Measurements from ENCODE around the gene MGRN1. TPM values are rescaled to one million over a fixed set of nuclear protein-coding genes. Genes with fewer than 3 reads are reported as not detected.

The MGRN1 gene
- total and polyA plus RNA-seq, 3 experiments from 2014 or later = 6.4 to 69.7 (median 67.3) TPM

DNA sequence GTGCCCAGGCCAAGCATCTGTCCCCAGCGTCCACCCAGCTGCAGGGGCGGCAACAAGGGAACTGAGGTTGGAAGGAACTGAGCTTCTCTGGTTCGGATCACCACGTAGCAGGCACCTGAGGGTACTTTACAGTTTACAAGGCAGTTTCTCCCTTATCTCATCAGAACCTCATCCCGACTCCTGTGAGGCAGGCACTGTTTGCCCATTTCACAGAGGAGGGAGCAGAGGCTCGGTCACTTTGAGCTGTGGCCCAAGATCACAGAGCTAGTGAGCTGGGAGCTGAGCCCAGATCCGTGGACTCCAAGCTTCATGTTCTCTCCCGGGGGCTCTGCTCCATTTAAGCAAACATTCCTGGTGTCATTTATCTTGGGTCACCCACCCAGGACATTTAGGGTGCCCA is 25.1 kb upstream of the MGRN1 start:
- Histone ChIP-seq H3K4me1 (ENCODE audit: insufficient read depth, low read length) (no peaks in the 10 kb centered on the region), H3K36me3 (ENCODE audit: insufficient read depth, low read length) (no peaks in the 10 kb centered on the region), H3K27ac (ENCODE audit: low read depth, low read length) (no peak overlapping the region), H3K4me3 (ENCODE audit: low read length) (no peak overlapping the region), H3K27me3 (ENCODE audit: insufficient read depth, low read length, poor library complexity, severe bottlenecking) (no peaks in the 10 kb centered on the region), H3K9me3 (ENCODE audit: low read length) (no peaks in the 10 kb centered on the region)
- no peaks in the 10 kb centered on the region for H3K9me3 Mint-ChIP-seq
- no peaks in the 10 kb centered on the region for H3K4me1 Mint-ChIP-seq
- no peaks in the 10 kb centered on the region for H3K36me3 Mint-ChIP-seq
- POLR2A ChIA-PET = no interaction called here
- no peak overlapping the region for H3K4me3 Mint-ChIP-seq
- no peak overlapping the region for H3K27ac Mint-ChIP-seq
- CTCF ChIA-PET = no interaction called here
- no peak for DNase-seq
- H3K27me3 Mint-ChIP-seq = peaks cover 1 to 4% of the 10 kb centered on the region in 2 donors

GRCh38 chr16:4601036-4601863 is 23.4 kb upstream of the MGRN1 start:
- CTCF ChIA-PET = no interaction called here
- no peaks in the 10 kb centered on the region for H3K9me3 Mint-ChIP-seq

GRCh38 chr16:4601864-4602186 is 22.8 kb upstream of the MGRN1 start:
- DNase-seq = no peak
- Histone ChIP-seq H3K27me3 (ENCODE audit: insufficient read depth, low read length, poor library complexity, severe bottlenecking) (no peaks in the 10 kb centered on the region), H3K4me3 (ENCODE audit: low read length) (no peak overlapping the region), H3K27ac (ENCODE audit: low read depth, low read length) (no peak overlapping the region), H3K4me1 (ENCODE audit: insufficient read depth, low read length) (no peaks in the 10 kb centered on the region), H3K9me3 (ENCODE audit: low read length) (no peaks in the 10 kb centered on the region), H3K36me3 (ENCODE audit: insufficient read depth, low read length) (no peaks in the 10 kb centered on the region)
- Mint-ChIP-seq H3K27ac (peak overlapping the region in 1 of 8 donors; percentile 70), H3K9me3 (no peaks in the 10 kb centered on the region), H3K4me1 (no peaks in the 10 kb centered on the region), H3K36me3 (peaks cover 0 to 2% (median 0%) of the 10 kb centered on the region in 3 donors), H3K27me3 (peaks cover 1 to 4% of the 10 kb centered on the region in 2 donors), H3K4me3 (no peak overlapping the region)
- ChIA-PET CTCF (interaction anchor here (2.0 kb wide), 1 partner anchor 49 kb away, joined by 5 read pairs; no protein-coding TSS in a partner anchor), POLR2A (no interaction called here)

More at GRCh38 chr16:4601036-4601863, 23.4 kb upstream of the MGRN1 start:
- Histone ChIP-seq H3K4me1 (ENCODE audit: insufficient read depth, low read length) (no peaks in the 10 kb centered on the region), H3K27ac (ENCODE audit: low read depth, low read length) (no peak overlapping the region), H3K36me3 (ENCODE audit: insufficient read depth, low read length) (no peaks in the 10 kb centered on the region), H3K4me3 (ENCODE audit: low read length) (no peak overlapping the region), H3K9me3 (ENCODE audit: low read length) (no peaks in the 10 kb centered on the region), H3K27me3 (ENCODE audit: insufficient read depth, low read length, poor library complexity, severe bottlenecking) (no peaks in the 10 kb centered on the region)
- Mint-ChIP-seq H3K4me3 (no peak overlapping the region), H3K27me3 (peaks cover 1 to 4% of the 10 kb centered on the region in 2 donors), H3K27ac (peak overlapping the region in 1 of 8 donors; percentile 70), H3K4me1 (no peaks in the 10 kb centered on the region), H3K36me3 (peaks cover 0 to 1% (median 0%) of the 10 kb centered on the region in 3 donors)
- no peak for DNase-seq
- POLR2A ChIA-PET = no interaction called here

DNA sequence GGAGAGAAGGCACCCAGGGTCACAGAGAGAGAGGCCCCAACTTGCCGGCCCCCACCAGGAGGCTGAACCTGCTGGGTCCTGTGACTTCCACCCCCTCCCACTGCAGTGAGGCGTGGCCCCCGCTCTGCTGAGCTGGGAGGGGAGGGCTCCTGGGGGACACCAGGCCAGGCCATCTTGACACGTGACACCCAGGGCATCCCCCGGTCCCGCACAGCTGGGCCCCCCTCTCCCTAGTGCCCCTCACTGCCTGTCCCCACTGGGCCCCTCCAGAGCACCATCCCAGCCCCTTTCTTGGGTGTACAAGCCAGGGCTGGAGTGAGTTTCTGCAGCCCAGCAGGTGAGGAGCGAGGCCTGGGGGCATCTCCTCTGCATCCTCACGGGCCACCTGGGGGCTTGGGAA is 22.3 kb upstream of the MGRN1 start:
- Mint-ChIP-seq H3K4me3 (no peak overlapping the region), H3K27me3 (peaks cover 1 to 4% of the 10 kb centered on the region in 2 donors), H3K9me3 (no peaks in the 10 kb centered on the region), H3K36me3 (peaks cover 0 to 3% (median 2%) of the 10 kb centered on the region in 3 donors), H3K27ac (no peak overlapping the region), H3K4me1 (no peaks in the 10 kb centered on the region)
- ChIA-PET POLR2A (no interaction called here), CTCF (interaction anchor here (2.0 kb wide), 1 partner anchor 48 kb away, joined by 5 read pairs; no protein-coding TSS in a partner anchor)
- H3K9me3 ChIP-seq (ENCODE audit: low read length) = no peaks in the 10 kb centered on the region
- DNase-seq = no peak
- H3K27ac ChIP-seq (ENCODE audit: low read depth, low read length) = no peak overlapping the region
- H3K4me3 ChIP-seq (ENCODE audit: low read length) = no peak overlapping the region
- H3K27me3 ChIP-seq (ENCODE audit: insufficient read depth, low read length, poor library complexity, severe bottlenecking) = no peaks in the 10 kb centered on the region
- H3K36me3 ChIP-seq (ENCODE audit: insufficient read depth, low read length) = no peaks in the 10 kb centered on the region
- H3K4me1 ChIP-seq (ENCODE audit: insufficient read depth, low read length) = no peaks in the 10 kb centered on the region

DNA sequence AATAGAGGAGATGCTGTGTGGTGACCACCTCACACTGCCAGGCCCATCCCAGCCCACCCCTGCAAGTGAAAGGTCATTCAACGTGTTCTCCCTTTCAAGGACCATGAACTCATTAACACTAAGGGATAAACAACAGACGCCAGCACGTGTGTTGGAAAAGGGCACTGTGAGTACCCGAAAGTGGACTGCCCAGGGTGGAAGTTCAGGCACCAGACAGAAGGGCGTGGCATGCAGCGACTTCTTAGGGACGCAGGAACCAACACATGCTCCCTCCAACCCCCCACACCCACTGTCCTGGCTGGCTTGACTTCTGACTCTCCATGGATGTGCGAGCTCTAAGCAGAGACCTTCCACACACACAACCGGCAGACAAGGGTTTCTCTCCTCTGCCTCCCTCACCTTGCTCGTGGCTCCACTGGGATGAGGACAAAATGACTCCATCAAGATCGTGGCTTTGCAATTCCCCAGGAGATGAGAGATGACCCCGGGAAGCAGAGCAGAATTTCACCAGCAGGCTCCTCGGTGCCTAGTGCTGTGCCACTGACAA is 20.9 kb upstream of the MGRN1 start:
- Mint-ChIP-seq H3K4me3 (no peak overlapping the region), H3K36me3 (peaks cover 0 to 16% (median 2%) of the 10 kb centered on the region in 3 donors), H3K4me1 (no peaks in the 10 kb centered on the region), H3K9me3 (no peaks in the 10 kb centered on the region), H3K27ac (no peak overlapping the region), H3K27me3 (peaks cover 1 to 4% of the 10 kb centered on the region in 2 donors)
- no peak for DNase-seq
- POLR2A ChIA-PET = no interaction called here
- no peaks in the 10 kb centered on the region for H3K36me3 ChIP-seq (ENCODE audit: insufficient read depth, low read length)
- H3K27me3 ChIP-seq (ENCODE audit: insufficient read depth, low read length, poor library complexity, severe bottlenecking) = no peaks in the 10 kb centered on the region
- CTCF ChIA-PET = interaction anchor here (2.0 kb wide), 1 partner anchor 47 kb away, joined by 5 read pairs; no protein-coding TSS in a partner anchor
- no peak overlapping the region for H3K4me3 ChIP-seq (ENCODE audit: low read length)
- no peaks in the 10 kb centered on the region for H3K4me1 ChIP-seq (ENCODE audit: insufficient read depth, low read length)
- no peaks in the 10 kb centered on the region for H3K9me3 ChIP-seq (ENCODE audit: low read length)
- H3K27ac ChIP-seq (ENCODE audit: low read depth, low read length) = no peak overlapping the region

- Histone ChIP-seq H3K36me3 (ENCODE audit: insufficient read depth, low read length) (no peaks in the 10 kb centered on the region), H3K9me3 (ENCODE audit: low read length) (no peaks in the 10 kb centered on the region), H3K4me1 (ENCODE audit: insufficient read depth, low read length) (no peaks in the 10 kb centered on the region), H3K4me3 (ENCODE audit: low read length) (no peak overlapping the region), H3K27ac (ENCODE audit: low read depth, low read length) (no peak overlapping the region), H3K27me3 (ENCODE audit: insufficient read depth, low read length, poor library complexity, severe bottlenecking) (no peaks in the 10 kb centered on the region)
- H3K4me3 Mint-ChIP-seq = no peak overlapping the region
- H3K9me3 Mint-ChIP-seq = no peaks in the 10 kb centered on the region
- peaks cover 1 to 4% of the 10 kb centered on the region in 2 donors for H3K27me3 Mint-ChIP-seq
- ChIA-PET POLR2A (no interaction called here), CTCF (no interaction called here)
- H3K4me1 Mint-ChIP-seq = no peaks in the 10 kb centered on the region
- H3K36me3 Mint-ChIP-seq = peaks cover 0 to 20% (median 2%) of the 10 kb centered on the region in 3 donors
- no peak for DNase-seq
- H3K27ac Mint-ChIP-seq = no peak overlapping the region
Measured at GRCh38 chr16:4604401-4604800, 20.2 kb upstream of the MGRN1 start.

DNA sequence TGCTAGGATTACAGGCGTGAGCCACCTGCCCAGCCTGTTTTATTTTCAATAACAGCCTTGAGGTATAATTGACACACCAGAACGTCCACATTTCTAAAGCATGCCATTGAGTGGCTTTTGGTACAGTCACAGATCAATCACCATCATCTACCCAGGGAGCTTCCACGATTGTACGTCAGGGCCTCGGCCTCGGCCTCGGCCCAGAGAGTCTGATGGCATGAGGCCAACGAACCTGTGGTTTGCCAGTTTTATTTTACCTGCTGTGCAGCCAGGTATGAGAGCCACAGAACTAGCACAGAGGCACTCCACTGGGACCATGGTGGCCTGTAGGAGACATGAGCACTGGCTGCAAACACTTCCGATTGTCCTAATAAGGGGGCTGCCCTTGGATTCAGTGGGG is 18.3 kb upstream of the MGRN1 start:
- Mint-ChIP-seq H3K27ac (no peak overlapping the region), H3K36me3 (peaks cover 0 to 20% (median 2%) of the 10 kb centered on the region in 3 donors), H3K9me3 (no peaks in the 10 kb centered on the region), H3K4me3 (no peak overlapping the region), H3K4me1 (peaks cover 0 to 6% (median under 1%) of the 10 kb centered on the region in 3 donors), H3K27me3 (peaks cover 0 to 3% of the 10 kb centered on the region in 2 donors)
- no peak overlapping the region for H3K4me3 ChIP-seq (ENCODE audit: low read length)
- H3K27ac ChIP-seq (ENCODE audit: low read depth, low read length) = no peak overlapping the region
- no peak for DNase-seq
- POLR2A ChIA-PET = no interaction called here
- H3K27me3 ChIP-seq (ENCODE audit: insufficient read depth, low read length, poor library complexity, severe bottlenecking) = no peaks in the 10 kb centered on the region
- no peaks in the 10 kb centered on the region for H3K36me3 ChIP-seq (ENCODE audit: insufficient read depth, low read length)
- CTCF ChIA-PET = interaction anchor here (0.6 to 0.8 kb wide), 2 partner anchors 21 to 105 kb away, joined by 3 to 4 read pairs; no protein-coding TSS in a partner anchor
- no peaks in the 10 kb centered on the region for H3K4me1 ChIP-seq (ENCODE audit: insufficient read depth, low read length)
- no peaks in the 10 kb centered on the region for H3K9me3 ChIP-seq (ENCODE audit: low read length)

- no peak overlapping the region for H3K4me3 Mint-ChIP-seq
- no peak overlapping the region for H3K4me3 ChIP-seq (ENCODE audit: low read length)
- H3K27me3 ChIP-seq (ENCODE audit: insufficient read depth, low read length, poor library complexity, severe bottlenecking) = no peaks in the 10 kb centered on the region
- CTCF ChIA-PET = no interaction called here
- H3K4me1 ChIP-seq (ENCODE audit: insufficient read depth, low read length) = peaks cover 7% of the 10 kb centered on the region
- DNase-seq = no peak
- H3K4me1 Mint-ChIP-seq = peaks cover 1 to 16% (median 8%) of the 10 kb centered on the region in 3 donors
- no peak overlapping the region for H3K27ac ChIP-seq (ENCODE audit: low read depth, low read length)
- H3K36me3 Mint-ChIP-seq = peaks cover 0 to 20% (median 2%) of the 10 kb centered on the region in 3 donors
- H3K27ac Mint-ChIP-seq = peak overlapping the region in 1 of 8 donors; percentile 54
- no peaks in the 10 kb centered on the region for H3K36me3 ChIP-seq (ENCODE audit: insufficient read depth, low read length)
- no peaks in the 10 kb centered on the region for H3K9me3 Mint-ChIP-seq
- POLR2A ChIA-PET = no interaction called here
- H3K9me3 ChIP-seq (ENCODE audit: low read length) = no peaks in the 10 kb centered on the region
- H3K27me3 Mint-ChIP-seq = no peaks in the 10 kb centered on the region
Measured at GRCh38 chr16:4607841-4608703, 16.6 kb upstream of the MGRN1 start.
